Measurements from ENCODE around the gene MYRFL.

Gene MYRFL

DNA sequence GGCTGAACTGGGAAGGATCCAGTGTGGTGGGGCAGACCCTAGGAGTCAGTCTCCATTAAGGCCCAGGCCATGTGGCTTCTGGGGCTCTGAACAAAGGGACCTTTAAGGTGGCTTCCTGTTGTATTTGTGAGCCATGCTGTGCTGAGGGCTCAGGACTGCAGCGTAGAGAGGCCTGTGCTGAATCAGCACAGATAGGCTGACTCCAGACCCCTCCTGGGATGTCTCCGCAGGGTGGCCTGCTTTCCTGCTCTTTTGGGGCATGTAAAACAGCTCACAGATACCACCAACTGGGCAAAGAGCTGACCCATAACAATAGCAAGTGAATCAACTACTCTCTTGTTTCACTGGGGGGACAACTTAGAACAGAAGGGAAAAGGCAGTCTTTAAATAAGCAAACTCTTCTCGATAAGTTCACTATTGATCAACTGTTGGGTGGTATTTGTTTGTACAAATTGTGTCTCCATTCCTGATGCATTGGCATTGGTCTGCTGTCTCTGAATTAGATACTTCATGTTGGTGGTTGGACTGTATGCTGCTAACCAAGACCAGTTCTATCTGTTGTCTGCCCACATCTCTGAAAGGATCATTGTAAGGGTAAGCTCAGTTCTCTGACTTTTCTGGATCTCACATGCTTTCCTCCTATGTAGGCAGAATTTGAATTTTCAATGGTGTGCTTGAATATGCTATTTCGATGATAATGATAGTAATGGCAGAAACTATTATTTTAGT, 71.8 kb downstream of the MYRFL start:
- H3K36me3 ChIP-seq (ENCODE audit: control insufficient read depth, insufficient read depth, low read length) = no peaks in the 10 kb centered on the region
- H3K27me3 ChIP-seq (ENCODE audit: control insufficient read depth, insufficient read depth, low read length) = no peaks in the 10 kb centered on the region
- H3K27ac ChIP-seq (ENCODE audit: low read depth, low read length) = peak overlapping the region; percentile 94
- H3K9me3 ChIP-seq (ENCODE audit: control insufficient read depth, insufficient read depth, low read length) = no peaks in the 10 kb centered on the region
- no peak overlapping the region for H3K4me3 ChIP-seq (ENCODE audit: low read depth, low read length)
- peak overlapping the region; percentile 48 for H3K9ac ChIP-seq (ENCODE audit: low read depth, low read length)
- peaks cover 57% of the 10 kb centered on the region for H3K4me1 ChIP-seq (ENCODE audit: control insufficient read depth, insufficient read depth, low read length)

DNA sequence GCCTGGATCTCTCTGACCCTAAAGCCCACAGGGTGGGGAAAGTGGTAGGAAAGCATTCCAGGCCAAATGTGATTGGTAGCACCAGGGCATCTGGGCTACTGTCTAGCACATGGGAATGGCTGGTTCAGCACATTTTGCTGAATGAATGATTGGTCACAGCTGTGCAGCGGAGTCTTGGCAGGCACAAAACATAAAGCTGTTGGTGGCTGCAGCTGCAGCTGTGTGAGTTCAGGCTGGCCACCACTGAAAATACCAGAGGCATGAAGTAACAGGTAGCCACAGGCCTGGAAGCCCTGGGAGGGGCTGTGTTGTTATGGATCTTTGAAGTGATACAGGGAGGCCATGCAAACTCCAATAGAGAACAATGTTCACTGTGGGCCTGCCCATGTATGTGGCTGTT, 72.7 kb downstream of the MYRFL start:
- peaks cover 57% of the 10 kb centered on the region for H3K4me1 ChIP-seq (ENCODE audit: control insufficient read depth, insufficient read depth, low read length)
- H3K36me3 ChIP-seq (ENCODE audit: control insufficient read depth, insufficient read depth, low read length) = no peaks in the 10 kb centered on the region
- H3K27ac ChIP-seq (ENCODE audit: low read depth, low read length) = peak overlapping the region; percentile 94
- H3K9me3 ChIP-seq (ENCODE audit: control insufficient read depth, insufficient read depth, low read length) = no peaks in the 10 kb centered on the region
- H3K9ac ChIP-seq (ENCODE audit: low read depth, low read length) = no peak overlapping the region; the same call in 1 of the 2 replicates
- H3K4me3 ChIP-seq (ENCODE audit: low read depth, low read length) = 0 out of 2 replicates have a peak overlapping the region, but pooled peaks have one; percentile 1
- no peaks in the 10 kb centered on the region for H3K27me3 ChIP-seq (ENCODE audit: control insufficient read depth, insufficient read depth, low read length)

DNA sequence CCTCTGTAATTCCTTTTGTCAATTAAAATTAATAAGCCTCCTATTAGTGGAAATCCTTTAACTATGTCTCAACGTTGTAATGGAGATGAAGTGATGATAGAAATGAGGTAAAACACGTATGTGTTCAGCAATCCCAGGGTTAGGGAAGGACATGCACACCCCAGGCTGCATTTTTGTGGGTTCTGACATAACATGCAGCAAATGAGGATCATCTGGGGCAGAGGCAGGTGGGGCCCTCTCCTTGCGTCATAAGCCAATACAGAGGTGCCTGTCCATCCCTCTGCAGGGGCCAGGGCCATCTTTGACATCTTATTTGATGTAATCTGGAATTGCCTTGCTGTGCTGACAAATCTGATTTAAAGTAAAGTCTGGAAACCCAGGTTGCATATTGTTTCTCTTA, 73.2 kb downstream of the MYRFL start:
- Histone ChIP-seq H3K9me3 (ENCODE audit: control insufficient read depth, insufficient read depth, low read length) (no peaks in the 10 kb centered on the region), H3K27ac (ENCODE audit: low read depth, low read length) (peak overlapping the region; percentile 94), H3K9ac (ENCODE audit: low read depth, low read length) (no peak overlapping the region; the same call in 1 of the 2 replicates), H3K36me3 (ENCODE audit: control insufficient read depth, insufficient read depth, low read length) (no peaks in the 10 kb centered on the region), H3K4me3 (ENCODE audit: low read depth, low read length) (no peak overlapping the region), H3K27me3 (ENCODE audit: control insufficient read depth, insufficient read depth, low read length) (no peaks in the 10 kb centered on the region), H3K4me1 (ENCODE audit: control insufficient read depth, insufficient read depth, low read length) (peaks cover 54% of the 10 kb centered on the region)

DNA sequence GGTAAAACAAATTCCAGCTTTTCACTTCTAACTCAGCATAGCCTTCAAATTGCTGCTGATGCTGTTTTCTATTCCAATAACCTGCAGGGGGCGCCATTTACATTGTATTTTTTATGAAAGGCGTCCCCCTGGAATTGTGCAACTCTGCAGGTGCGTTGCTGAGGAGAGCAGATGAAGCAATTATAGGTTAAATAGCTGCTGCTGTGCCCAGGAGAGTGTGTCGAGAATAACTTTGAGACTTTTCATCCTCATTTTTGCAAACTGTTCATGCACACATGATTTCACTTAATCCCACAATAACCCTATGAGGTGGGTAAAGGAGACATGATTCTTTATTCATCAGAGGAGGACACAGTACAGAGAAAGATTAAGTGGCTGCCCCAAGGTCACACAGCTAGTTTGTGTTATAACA, 75.7 kb downstream of the MYRFL start:
- H3K9ac ChIP-seq (ENCODE audit: low read depth, low read length) = no peak overlapping the region
- H3K36me3 ChIP-seq (ENCODE audit: control insufficient read depth, insufficient read depth, low read length) = no peaks in the 10 kb centered on the region
- H3K27me3 ChIP-seq (ENCODE audit: control insufficient read depth, insufficient read depth, low read length) = no peaks in the 10 kb centered on the region
- no peak overlapping the region for H3K4me3 ChIP-seq (ENCODE audit: low read depth, low read length)
- H3K9me3 ChIP-seq (ENCODE audit: control insufficient read depth, insufficient read depth, low read length) = no peaks in the 10 kb centered on the region
- no peak overlapping the region for H3K27ac ChIP-seq (ENCODE audit: low read depth, low read length)
- H3K4me1 ChIP-seq (ENCODE audit: control insufficient read depth, insufficient read depth, low read length) = peaks cover 39% of the 10 kb centered on the region

DNA sequence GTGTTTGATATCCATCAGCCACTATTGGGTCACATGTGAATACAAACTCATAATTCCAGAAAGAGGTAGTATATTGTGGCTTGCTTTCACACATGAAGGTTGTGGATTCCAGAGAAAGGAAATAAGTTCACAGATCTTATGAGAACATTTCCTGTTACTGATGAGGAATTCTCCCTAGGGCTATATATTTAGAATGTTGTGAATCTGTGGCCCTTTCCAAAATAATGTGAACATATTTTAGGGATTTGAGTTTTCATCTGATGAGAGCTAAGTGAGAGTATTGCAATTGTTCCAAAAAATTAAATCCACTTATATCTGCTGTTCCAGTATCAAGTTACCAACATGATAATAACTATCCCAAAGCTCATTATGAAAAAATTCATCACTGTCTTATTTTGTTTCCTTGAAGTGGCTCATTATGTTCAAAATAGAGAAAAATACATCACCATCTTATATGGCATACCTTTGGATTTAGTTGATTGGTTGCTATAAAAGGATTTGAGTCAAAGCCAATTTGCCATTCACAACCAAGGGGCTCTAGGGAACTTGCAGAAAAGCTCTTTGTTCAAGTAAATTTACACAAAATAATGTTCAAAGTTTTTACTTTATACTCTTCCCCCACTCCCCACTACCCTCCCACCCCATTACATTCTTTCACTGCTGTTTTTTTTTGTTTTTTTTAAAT, 76.3 kb downstream of the MYRFL start:
- no peak overlapping the region for H3K27ac ChIP-seq (ENCODE audit: low read depth, low read length)

DNA sequence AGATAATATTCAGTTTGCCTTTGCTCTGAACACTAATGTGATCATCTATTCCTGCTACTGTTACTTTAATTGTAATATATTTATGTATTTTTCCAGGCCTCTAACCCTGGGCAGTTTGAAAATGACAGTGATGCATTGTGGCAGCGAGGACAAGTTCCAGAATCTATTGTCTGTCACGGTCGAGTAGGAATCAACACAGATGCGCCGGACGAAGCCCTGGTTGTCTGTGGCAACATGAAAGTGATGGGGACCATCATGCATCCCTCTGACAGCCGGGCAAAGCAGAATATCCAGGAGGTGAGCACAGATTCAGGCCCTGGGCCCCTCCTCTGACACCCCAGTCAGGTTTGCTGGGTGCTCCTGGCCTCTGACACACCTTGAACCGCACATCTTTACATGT, 78.5 kb downstream of the MYRFL start:
- H3K27me3 ChIP-seq (ENCODE audit: control insufficient read depth, insufficient read depth, low read length) = no peaks in the 10 kb centered on the region
- H3K36me3 ChIP-seq (ENCODE audit: control insufficient read depth, insufficient read depth, low read length) = no peaks in the 10 kb centered on the region
- H3K9ac ChIP-seq (ENCODE audit: low read depth, low read length) = no peak overlapping the region
- no peaks in the 10 kb centered on the region for H3K9me3 ChIP-seq (ENCODE audit: control insufficient read depth, insufficient read depth, low read length)
- no peak overlapping the region for H3K4me3 ChIP-seq (ENCODE audit: low read depth, low read length)
- no peak overlapping the region for H3K27ac ChIP-seq (ENCODE audit: low read depth, low read length)
- H3K4me1 ChIP-seq (ENCODE audit: control insufficient read depth, insufficient read depth, low read length) = peaks cover 13% of the 10 kb centered on the region

More for the DNA sequence above, 76.3 kb downstream of the MYRFL start:
- Histone ChIP-seq H3K36me3 (ENCODE audit: control insufficient read depth, insufficient read depth, low read length) (no peaks in the 10 kb centered on the region), H3K27me3 (ENCODE audit: control insufficient read depth, insufficient read depth, low read length) (no peaks in the 10 kb centered on the region), H3K9ac (ENCODE audit: low read depth, low read length) (no peak overlapping the region), H3K4me1 (ENCODE audit: control insufficient read depth, insufficient read depth, low read length) (peaks cover 32% of the 10 kb centered on the region), H3K4me3 (ENCODE audit: low read depth, low read length) (no peak overlapping the region), H3K9me3 (ENCODE audit: control insufficient read depth, insufficient read depth, low read length) (no peaks in the 10 kb centered on the region)

DNA sequence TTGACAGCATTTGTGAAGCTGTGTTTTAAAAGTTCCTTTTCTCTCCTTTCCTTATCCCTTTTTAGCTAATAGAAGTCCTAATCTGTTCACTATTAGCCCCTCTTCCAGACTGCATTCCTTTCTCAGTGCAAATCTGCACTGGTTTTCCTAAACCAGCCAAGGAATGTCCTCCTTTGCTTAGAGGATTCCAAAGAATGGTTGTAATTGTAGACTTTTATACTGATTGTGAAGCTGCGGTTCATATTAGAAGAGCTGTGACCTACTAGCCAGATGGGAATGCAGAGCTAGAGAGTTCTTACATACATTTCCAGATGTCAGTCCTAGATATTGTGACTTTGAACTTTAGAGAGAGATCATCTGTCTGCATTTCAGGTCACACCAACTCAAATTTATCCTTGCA, 79.8 kb downstream of the MYRFL start:
- H3K4me1 ChIP-seq (ENCODE audit: control insufficient read depth, insufficient read depth, low read length) = peaks cover 9% of the 10 kb centered on the region

DNA sequence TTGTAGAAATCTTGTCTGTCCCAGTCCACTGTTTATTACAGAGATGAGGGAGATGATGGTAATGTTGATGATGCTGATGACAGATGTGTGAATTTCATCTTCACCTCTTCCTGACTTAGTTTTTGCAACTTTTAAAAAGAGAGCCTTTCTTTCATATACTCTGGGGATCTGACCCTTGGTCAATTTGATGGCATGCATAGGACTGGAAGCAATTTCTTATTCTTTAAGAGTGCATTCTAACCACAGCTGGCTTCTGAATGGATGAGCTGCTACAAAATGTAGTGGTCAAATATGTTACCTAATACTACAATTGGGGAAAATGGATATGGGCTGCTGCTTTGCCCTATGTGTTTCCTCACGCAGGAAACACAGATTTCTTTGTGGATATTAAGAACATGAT, 80.8 kb downstream of the MYRFL start:
- no peak overlapping the region for H3K4me3 ChIP-seq (ENCODE audit: low read depth, low read length)
- H3K9ac ChIP-seq (ENCODE audit: low read depth, low read length) = no peak overlapping the region
- H3K27me3 ChIP-seq (ENCODE audit: control insufficient read depth, insufficient read depth, low read length) = no peaks in the 10 kb centered on the region
- H3K36me3 ChIP-seq (ENCODE audit: control insufficient read depth, insufficient read depth, low read length) = no peaks in the 10 kb centered on the region
- H3K4me1 ChIP-seq (ENCODE audit: control insufficient read depth, insufficient read depth, low read length) = peaks cover 5% of the 10 kb centered on the region
- no peak overlapping the region for H3K27ac ChIP-seq (ENCODE audit: low read depth, low read length)
- H3K9me3 ChIP-seq (ENCODE audit: control insufficient read depth, insufficient read depth, low read length) = no peaks in the 10 kb centered on the region

More for the DNA sequence above, 79.8 kb downstream of the MYRFL start:
- Histone ChIP-seq H3K36me3 (ENCODE audit: control insufficient read depth, insufficient read depth, low read length) (no peaks in the 10 kb centered on the region), H3K27me3 (ENCODE audit: control insufficient read depth, insufficient read depth, low read length) (no peaks in the 10 kb centered on the region), H3K4me3 (ENCODE audit: low read depth, low read length) (no peak overlapping the region), H3K9me3 (ENCODE audit: control insufficient read depth, insufficient read depth, low read length) (no peaks in the 10 kb centered on the region), H3K9ac (ENCODE audit: low read depth, low read length) (no peak overlapping the region), H3K27ac (ENCODE audit: low read depth, low read length) (no peak overlapping the region)

DNA sequence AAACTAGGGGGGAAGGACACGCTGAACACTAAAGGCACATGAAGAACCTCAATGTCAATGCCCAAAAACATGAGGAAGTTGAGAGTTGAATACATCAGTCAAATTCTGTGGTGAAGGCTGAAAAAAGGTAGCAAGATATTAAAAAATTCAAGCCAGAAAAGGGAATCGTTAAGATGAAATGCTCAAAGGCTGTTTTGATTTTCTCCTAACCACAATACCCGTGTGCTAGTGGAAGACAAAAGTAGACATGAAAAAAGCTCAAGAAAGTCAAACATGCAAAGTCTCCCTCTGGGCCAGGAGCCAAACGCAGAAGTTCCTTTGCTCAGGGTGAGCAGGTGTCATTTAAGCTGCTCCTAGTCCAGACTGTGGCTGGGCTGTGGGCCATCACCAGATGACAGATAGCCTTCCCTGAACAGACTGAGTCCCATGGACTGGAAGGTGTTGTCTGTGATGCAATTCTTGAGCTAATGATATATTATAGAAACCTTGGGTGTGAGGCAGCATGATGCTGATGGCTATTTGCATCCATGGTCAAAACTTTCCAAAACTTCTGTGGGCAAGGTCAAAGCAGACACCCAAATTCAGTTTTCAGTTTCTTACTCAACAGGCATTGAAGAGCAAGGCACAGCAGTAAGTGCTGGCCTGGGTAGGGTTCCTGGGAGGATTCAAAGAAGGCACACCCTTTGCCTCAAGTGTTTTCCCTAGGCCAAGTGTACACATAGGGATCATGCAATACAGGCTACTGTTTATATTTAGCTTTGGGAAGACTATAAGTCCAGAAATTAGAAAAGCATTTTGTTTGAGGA, 81.6 kb downstream of the MYRFL start:
- no peaks in the 10 kb centered on the region for H3K9me3 ChIP-seq (ENCODE audit: control insufficient read depth, insufficient read depth, low read length)
- peaks cover 5% of the 10 kb centered on the region; the same call in 1 of the 2 replicates for H3K4me1 ChIP-seq (ENCODE audit: control insufficient read depth, insufficient read depth, low read length)
- H3K4me3 ChIP-seq (ENCODE audit: low read depth, low read length) = no peak overlapping the region
- H3K27me3 ChIP-seq (ENCODE audit: control insufficient read depth, insufficient read depth, low read length) = no peaks in the 10 kb centered on the region
- H3K9ac ChIP-seq (ENCODE audit: low read depth, low read length) = no peak overlapping the region
- H3K36me3 ChIP-seq (ENCODE audit: control insufficient read depth, insufficient read depth, low read length) = no peaks in the 10 kb centered on the region
- no peak overlapping the region for H3K27ac ChIP-seq (ENCODE audit: low read depth, low read length)

DNA sequence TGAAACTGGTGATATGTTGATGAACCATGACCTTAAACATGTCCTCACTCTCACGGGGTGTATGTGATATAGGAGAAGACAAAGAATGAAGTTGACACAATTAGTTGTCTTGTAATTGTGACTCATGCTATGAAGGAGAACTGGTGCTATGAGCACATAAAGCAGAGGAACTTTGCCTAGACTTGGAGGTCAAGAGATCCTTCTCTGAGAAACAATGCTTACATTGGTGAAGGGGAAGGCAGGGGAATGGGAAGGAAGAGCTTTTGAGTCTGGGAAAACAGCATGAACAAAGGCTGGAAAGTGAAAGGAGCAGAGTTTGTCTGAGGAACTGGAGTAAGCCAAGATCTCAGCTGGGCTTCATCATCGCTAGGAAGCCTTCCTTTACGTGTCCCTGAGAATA, 83.2 kb downstream of the MYRFL start:
- H3K27ac ChIP-seq (ENCODE audit: low read depth, low read length) = no peak overlapping the region
- no peaks in the 10 kb centered on the region for H3K9me3 ChIP-seq (ENCODE audit: control insufficient read depth, insufficient read depth, low read length)
- H3K27me3 ChIP-seq (ENCODE audit: control insufficient read depth, insufficient read depth, low read length) = no peaks in the 10 kb centered on the region
- no peak overlapping the region for H3K9ac ChIP-seq (ENCODE audit: low read depth, low read length)
- no peaks in the 10 kb centered on the region for H3K36me3 ChIP-seq (ENCODE audit: control insufficient read depth, insufficient read depth, low read length)
- H3K4me3 ChIP-seq (ENCODE audit: low read depth, low read length) = no peak overlapping the region
- H3K4me1 ChIP-seq (ENCODE audit: control insufficient read depth, insufficient read depth, low read length) = peaks cover 5% of the 10 kb centered on the region; the same call in 1 of the 2 replicates

All from HUES48 (cell line).